ENCODE measurements around the gene TRAF2. TPM values are rescaled to one million over a fixed set of nuclear protein-coding genes. Genes with fewer than 3 reads are reported as not detected.

TRAF2 gene
- total and polyA plus RNA-seq, 2 donors (not counting 1 experiment from before 2014, with no cell fraction given) = 25.5 to 54.5 TPM

DNA sequence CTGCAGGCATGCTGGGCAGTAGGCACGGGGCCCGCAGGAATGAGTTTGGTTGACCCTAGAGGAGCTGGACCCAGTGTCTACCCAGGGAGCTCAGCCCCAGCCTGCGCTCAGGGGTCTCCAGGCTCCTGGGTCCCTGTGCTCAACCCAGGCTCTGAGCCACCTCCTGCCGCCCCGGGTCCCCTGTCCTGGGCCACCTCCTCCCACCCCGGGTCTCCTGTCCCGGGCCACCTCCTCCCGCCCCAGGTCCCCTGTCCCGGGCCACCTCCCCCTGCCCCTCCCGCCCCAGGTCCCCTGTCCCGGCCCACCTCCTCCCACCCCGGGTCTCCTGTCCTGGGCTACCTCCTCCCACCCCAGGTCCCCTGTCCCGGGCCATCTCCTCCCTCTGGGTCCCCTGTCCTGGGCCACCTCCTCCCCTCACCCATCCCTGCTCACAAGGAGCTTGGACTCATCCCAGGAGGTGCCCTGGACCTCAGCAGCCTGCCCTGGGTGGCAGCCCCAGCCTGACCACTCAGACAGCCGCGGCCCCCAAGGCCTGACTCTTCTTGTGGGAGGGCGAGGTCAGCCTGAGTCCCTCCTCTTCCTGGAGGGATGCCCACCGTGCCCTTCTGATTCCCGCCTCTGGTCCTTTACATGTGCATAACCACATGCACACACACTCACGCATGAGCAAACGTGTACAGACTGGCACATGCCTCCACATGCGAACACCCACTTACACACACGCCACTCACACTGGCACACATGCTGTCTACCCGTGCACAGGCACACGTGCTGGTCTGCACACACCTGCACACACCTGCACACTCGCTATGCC, 68.2 kb downstream of the TRAF2 start:
- Histone ChIP-seq H3K36me3 (replicated peaks in 1 of 2; ENCODE audit: control extremely low read depth in 1 of 2, control insufficient read depth in 1 of 2, extremely low read depth in 1 of 2, insufficient read depth in 2 of 2, low read length in 1 of 2) (no peaks in the 10 kb centered on the region), H3K27ac (ENCODE audit: low read length in 2 of 2) (no peak overlapping the region), H3K9ac (ENCODE audit: low read length) (no peak overlapping the region), H3K4me2 (replicated peaks; ENCODE audit: low read depth, low read length, poor library complexity, severe bottlenecking) (no peak overlapping the region), H3K4me3 (ENCODE audit: control extremely low read depth in 1 of 5, extremely low read depth in 1 of 5, insufficient read depth in 1 of 5, low read depth in 2 of 5, low read length in 4 of 5) (no peak overlapping the region), H3K27me3 (replicated peaks in 1 of 4; ENCODE audit: control extremely low read depth in 1 of 4, control insufficient read depth in 3 of 4, insufficient read depth in 4 of 4, low read length in 3 of 4) (peaks cover 0 to 6% (median 0%) of the 10 kb centered on the region in 4 experiments), H2AFZ (ENCODE audit: insufficient read depth, low read depth, low read length, poor library complexity, severe bottlenecking) (no peak overlapping the region), H3K9me3 (ENCODE audit: control extremely low read depth in 1 of 3, control insufficient read depth in 2 of 3, insufficient read depth in 1 of 3, low read length in 2 of 3) (peaks cover 0 to 2% (median 0%) of the 10 kb centered on the region in 3 donors), H3K4me1 (ENCODE audit: control insufficient read depth in 2 of 2, insufficient read depth in 2 of 2, low read length in 2 of 2) (peaks cover 5 to 8% of the 10 kb centered on the region in 2 donors), H4K20me1 (ENCODE audit: control insufficient read depth, insufficient read depth, low read length, poor library complexity, severe bottlenecking) (no peaks in the 10 kb centered on the region), H3K79me2 (ENCODE audit: control insufficient read depth, insufficient read depth, low read length) (no peaks in the 10 kb centered on the region)
- no peaks in the 10 kb centered on the region for H3K9me3 Mint-ChIP-seq (ENCODE audit: insufficient read depth)
- TF ChIP-seq EZH2 (IDR thresholded peaks at IDR 0.05; ENCODE audit: borderline replicate concordance, insufficient read depth, low read depth, low read length, poor library complexity, severe bottlenecking) = no peak
- no peak for TF ChIP-seq CTCF (IDR thresholded peaks at IDR 0.05)
- CTCF ChIA-PET = no interaction called here
- peaks cover 4% of the 10 kb centered on the region for H3K4me1 Mint-ChIP-seq
- H3K27me3 Mint-ChIP-seq = no peaks in the 10 kb centered on the region
- H3K4me3 Mint-ChIP-seq = no peak overlapping the region
- no peak for ATAC-seq (ENCODE audit: low read depth)
- intact Hi-C loops (cut with micrococcal nuclease) = no loop called here
- POLR2A ChIA-PET = no interaction called here
- DNase-seq = no peak
- whole genome bisulfite sequencing (ENCODE audit: insufficient coverage) = 90% methylated on average over 17 of the region's 25 CpGs
- no peak overlapping the region for H3K27ac Mint-ChIP-seq

GRCh38 chr9:136955202-136955942, 69.1 kb downstream of the TRAF2 start:
- Mint-ChIP-seq H3K4me3 (no peak overlapping the region), H3K27ac (no peak overlapping the region), H3K27me3 (no peaks in the 10 kb centered on the region), H3K4me1 (no peaks in the 10 kb centered on the region), H3K9me3 (ENCODE audit: insufficient read depth) (no peaks in the 10 kb centered on the region)
- intact Hi-C loops (cut with micrococcal nuclease) = no loop called here
- no peak overlapping the region for H3K4me3 ChIP-seq (ENCODE audit: control extremely low read depth in 1 of 5, extremely low read depth in 1 of 5, insufficient read depth in 1 of 5, low read depth in 2 of 5, low read length in 4 of 5)
- no peaks in the 10 kb centered on the region for H3K36me3 ChIP-seq (replicated peaks in 1 of 2; ENCODE audit: control extremely low read depth in 1 of 2, control insufficient read depth in 1 of 2, extremely low read depth in 1 of 2, insufficient read depth in 2 of 2, low read length in 1 of 2)
- H2AFZ ChIP-seq (ENCODE audit: insufficient read depth, low read depth, low read length, poor library complexity, severe bottlenecking) = no peak overlapping the region
- 92% methylated on average over 14 of the region's 14 CpGs for WGBS (ENCODE audit: insufficient coverage)
- no peak overlapping the region for H3K27ac ChIP-seq (ENCODE audit: low read length in 2 of 2)
- ChIA-PET POLR2A (no interaction called here), CTCF (no interaction called here)
- ATAC-seq (ENCODE audit: low read depth) = no peak
- no peaks in the 10 kb centered on the region for H4K20me1 ChIP-seq (ENCODE audit: control insufficient read depth, insufficient read depth, low read length, poor library complexity, severe bottlenecking)
- H3K4me2 ChIP-seq (replicated peaks; ENCODE audit: low read depth, low read length, poor library complexity, severe bottlenecking) = no peak overlapping the region
- TF ChIP-seq CTCF (IDR thresholded peaks at IDR 0.05) (no peak), EZH2 (IDR thresholded peaks at IDR 0.05; ENCODE audit: borderline replicate concordance, insufficient read depth, low read depth, low read length, poor library complexity, severe bottlenecking) (no peak)
- H3K9ac ChIP-seq (ENCODE audit: low read length) = no peak overlapping the region
- peaks cover 0 to 2% (median 0%) of the 10 kb centered on the region in 3 donors for H3K9me3 ChIP-seq (ENCODE audit: control extremely low read depth in 1 of 3, control insufficient read depth in 2 of 3, insufficient read depth in 1 of 3, low read length in 2 of 3)
- H3K79me2 ChIP-seq (ENCODE audit: control insufficient read depth, insufficient read depth, low read length) = no peaks in the 10 kb centered on the region
- no peak for DNase-seq
- H3K27me3 ChIP-seq (replicated peaks in 1 of 4; ENCODE audit: control extremely low read depth in 1 of 4, control insufficient read depth in 3 of 4, insufficient read depth in 4 of 4, low read length in 3 of 4) = peaks cover 0 to 6% (median under 1%) of the 10 kb centered on the region in 4 experiments
- peaks cover 3 to 4% of the 10 kb centered on the region in 2 donors for H3K4me1 ChIP-seq (ENCODE audit: control insufficient read depth in 2 of 2, insufficient read depth in 2 of 2, low read length in 2 of 2)
